Measurements from ENCODE around the gene BRAF. TPM values are rescaled to one million over a fixed set of nuclear protein-coding genes. Genes with fewer than 3 reads are reported as not detected.
A peak's percentile ranks its signal among the peaks of the same experiment; 100 is the strongest.

BRAF gene
- total RNA-seq, 2 donors from 2014 or later, result 30.8 to 52.9 TPM

- whole genome bisulfite sequencing, result under 1% methylated on average over 43 of the region's 69 CpGs
- intact Hi-C loops (cut with DNase I), result loop anchor here (2.0 to 10.0 kb wide), 2 partner anchors 91 to 229 kb away; partner anchors contain the start of genes MRPS33 and NDUFB2
Measured at GRCh38 chr7:140924019-140924820, 509 bp downstream of the BRAF start.

GRCh38 chr7:140923358-140924006, 1.2 kb downstream of the BRAF start:
- no peak for TF ChIP-seq CTCF (IDR thresholded peaks at IDR 0.05)
- TF ChIP-seq POLR2A (IDR thresholded peaks at IDR 0.05), result no peak
- TF ChIP-seq POLR2AphosphoS5 (IDR thresholded peaks at IDR 0.05), result no peak
- Histone ChIP-seq H3K4me3 (peak overlapping the region; percentile 80 to 99), H3K27me3 (replicated peaks; ENCODE audit: insufficient read depth) (no peaks in the 10 kb centered on the region), H3K27ac (peak overlapping the region; percentile 97 to 99), H3K36me3 (no peaks in the 10 kb centered on the region), H3K9me3 (no peaks in the 10 kb centered on the region), H3K4me1 (replicated peaks) (no peaks in the 10 kb centered on the region)
- WGBS, result under 1% methylated on average over 11 of the region's 11 CpGs
- DNase-seq (ENCODE audit: low spot score), result peak; percentile 10
- intact Hi-C loops (cut with DNase I), result loop anchor here (2.0 to 10.0 kb wide), 2 partner anchors 91 to 229 kb away; partner anchors contain the start of genes MRPS33 and NDUFB2

More at GRCh38 chr7:140924019-140924820, 509 bp downstream of the BRAF start:
- Histone ChIP-seq H3K27ac (peak overlapping the region; percentile 97 to 99), H3K9me3 (no peaks in the 10 kb centered on the region), H3K36me3 (no peaks in the 10 kb centered on the region), H3K27me3 (replicated peaks; ENCODE audit: insufficient read depth) (no peaks in the 10 kb centered on the region), H3K4me3 (peak overlapping the region; percentile 80 to 99), H3K4me1 (replicated peaks) (no peaks in the 10 kb centered on the region)
- peak; percentile 62 for DNase-seq (ENCODE audit: low spot score)
- peak; percentile 25 for TF ChIP-seq POLR2A (IDR thresholded peaks at IDR 0.05)
- TF ChIP-seq CTCF (IDR thresholded peaks at IDR 0.05), result peak in 2 of 4 experiments; percentile 46 to 58
- TF ChIP-seq POLR2AphosphoS5 (IDR thresholded peaks at IDR 0.05), result peak; percentile 41

- Histone ChIP-seq H3K4me1 (replicated peaks) (no peaks in the 10 kb centered on the region), H3K9me3 (no peaks in the 10 kb centered on the region), H3K27ac (peak overlapping the region in 1 of 2 donors; percentile 99), H3K4me3 (no peak overlapping the region), H3K36me3 (no peaks in the 10 kb centered on the region), H3K27me3 (replicated peaks; ENCODE audit: insufficient read depth) (no peaks in the 10 kb centered on the region)
- no peak for TF ChIP-seq POLR2AphosphoS5 (IDR thresholded peaks at IDR 0.05)
- TF ChIP-seq POLR2A (IDR thresholded peaks at IDR 0.05), result no peak
- TF ChIP-seq CTCF (IDR thresholded peaks at IDR 0.05), result no peak
- DNase-seq (ENCODE audit: low spot score), result no peak
- intact Hi-C loops (cut with DNase I), result loop anchor here (10.0 kb wide), 1 partner anchor 228 kb away; the partner anchor contains the start of gene NDUFB2
- 45% methylated on average over 2 of the region's 2 CpGs for WGBS
Measured at GRCh38 chr7:140922741-140923345, 1.9 kb downstream of the BRAF start.

- Histone ChIP-seq H3K4me3 (no peak overlapping the region), H3K9me3 (no peaks in the 10 kb centered on the region), H3K27me3 (replicated peaks; ENCODE audit: insufficient read depth) (no peaks in the 10 kb centered on the region), H3K4me1 (replicated peaks) (no peaks in the 10 kb centered on the region), H3K36me3 (no peaks in the 10 kb centered on the region), H3K27ac (no peak overlapping the region)
- DNase-seq (ENCODE audit: low spot score), result no peak
- 69% methylated on average over 1 of the region's 1 CpG for WGBS
- intact Hi-C loops (cut with DNase I), result loop anchor here (10.0 kb wide), 1 partner anchor 226 kb away; the partner anchor contains the start of gene NDUFB2
- TF ChIP-seq CTCF (IDR thresholded peaks at IDR 0.05) (no peak), POLR2A (IDR thresholded peaks at IDR 0.05) (no peak), POLR2AphosphoS5 (IDR thresholded peaks at IDR 0.05) (no peak)
Measured at GRCh38 chr7:140920745-140921144, 4.0 kb downstream of the BRAF start.

Data from prostate gland (tissue), 2 donors.